HepG2 (cell line): ENCODE data around the gene ACADVL. TPM values are rescaled to one million over a fixed set of nuclear protein-coding genes. Genes with fewer than 3 reads are reported as not detected.
A peak's percentile ranks its signal among the peaks of the same experiment; 100 is the strongest.

ENCODE experiments used
- CTCF ChIP-seq: sonication (generic); formaldehyde crosslinking; IDR thresholded peaks from 2 replicates; pipeline ENCODE4 v1.5.0; 2020; ENCODE audit warnings: mild to moderate bottlenecking, missing genetic modification reagents, moderate library complexity
- FOSL1 ChIP-seq: sonication (generic); formaldehyde crosslinking; IDR thresholded peaks from 2 replicates; pipeline ENCODE4 v1.9.0; 2021; ENCODE audit warnings: missing genetic modification reagents, borderline replicate concordance
- HIC2 ChIP-seq: sonication (generic); formaldehyde crosslinking; IDR thresholded peaks from 2 replicates; pipeline ENCODE4 v1.9.0; 2022; ENCODE audit warnings: low read depth, missing genetic modification reagents
- KMT2B ChIP-seq: IDR thresholded peaks from 2 replicates; pipeline ENCODE4 v1.6.1; 2016; ENCODE audit warnings: missing genetic modification reagents, missing compliant biosample characterization
- NR2F6 ChIP-seq, 2 experiments: IDR thresholded peaks; 2 replicates each; pipeline ENCODE4 v1.6.1; 2016; ENCODE audit warnings: antibody characterized with exemption in 1 of 2, mild to moderate bottlenecking in 1 of 2
- PHF21A ChIP-seq: sonication (generic); formaldehyde crosslinking; IDR thresholded peaks from 2 replicates; pipeline ENCODE4 v1.5.0; 2020; ENCODE audit warnings: mild to moderate bottlenecking, missing genetic modification reagents
- POLR2A ChIP-seq, 2 experiments: IDR thresholded peaks; 2 replicates each; pipeline ENCODE4 v1.6.1; 2011; ENCODE audit warnings: low read depth in 2 of 2, low read length in 2 of 2, mild to moderate bottlenecking in 1 of 2, moderate library complexity in 1 of 2; ENCODE audit not compliant: insufficient read depth in 1 of 2
- PRMT3 ChIP-seq: sonication (generic); formaldehyde crosslinking; IDR thresholded peaks from 2 replicates; pipeline ENCODE4 v1.8.1; 2022; ENCODE audit warnings: low read depth, mild to moderate bottlenecking, moderate library complexity, missing genetic modification reagents, borderline replicate concordance
- SMC3 ChIP-seq: IDR thresholded peaks from 2 replicates; pipeline ENCODE4 v1.6.1; 2011; ENCODE audit warnings: low read length, improper control_type of control experiment
- SMYD3 ChIP-seq: sonication (generic); formaldehyde crosslinking; IDR thresholded peaks from 2 replicates; pipeline ENCODE4 v1.8.1; 2023; ENCODE audit warnings: mild to moderate bottlenecking, missing genetic modification reagents
- SPEN ChIP-seq: sonication (generic); formaldehyde crosslinking; IDR thresholded peaks from 2 replicates; pipeline ENCODE4 v1.5.1; 2020; ENCODE audit warnings: low read depth, mild to moderate bottlenecking, missing genetic modification reagents
- ZNF10 ChIP-seq: sonication (generic); formaldehyde crosslinking; IDR thresholded peaks from 2 replicates; pipeline ENCODE4 v1.4.0; 2020; ENCODE audit warnings: mild to moderate bottlenecking, low read depth, missing genetic modification reagents, borderline replicate concordance
- ZNF30 ChIP-seq: sonication (generic); formaldehyde crosslinking; IDR thresholded peaks from 2 replicates; pipeline ENCODE4 v1.5.0; 2020; ENCODE audit warnings: mild to moderate bottlenecking, missing genetic modification reagents
- ZNF317 ChIP-seq: sonication (generic); formaldehyde crosslinking; IDR thresholded peaks from 2 replicates; pipeline ENCODE4 v1.5.0; 2020; ENCODE audit warnings: mild to moderate bottlenecking, missing genetic modification reagents
- ZNF335 ChIP-seq: sonication (generic); formaldehyde crosslinking; IDR thresholded peaks from 2 replicates; pipeline ENCODE4 v1.4.0; 2020; ENCODE audit warnings: missing genetic modification reagents
- polyA plus RNA-seq, 8 experiments: library from polyadenylated mRNA; depleted of rRNA in 3 of 8; stranded (reverse) in 7 of 8; unstranded in 1 of 8; fragments of >200 nt; fragmentation: Illumina TruSeq in 4 of 8; extraction: Trizol in 4 of 8; gene quantifications; 2 replicates each; pipeline versions ENCODE4 v1.2.1 to v1.2.3, GENCODE V29; 2011 to 2016; ENCODE audit warnings: low read depth in 4 of 8, missing spikeins in 1 of 8, mixed read lengths in 1 of 8; ENCODE audit not compliant: insufficient read depth in 1 of 8
- total RNA-seq, 5 experiments: library from RNA; depleted of rRNA; stranded (reverse); fragments of >200 nt; fragmentation: Illumina TruSeq; extraction: Trizol; gene quantifications; 2 replicates each; pipeline ENCODE4 v1.2.3, GENCODE V29; 2016; ENCODE audit warnings: low read depth in 1 of 5
- TF ChIP-seq, protein P1 (sequence below): sonication (generic); formaldehyde crosslinking; IDR thresholded peaks from 2 replicates; pipeline ENCODE4 v1.5.0; 2020; ENCODE audit warnings: mild to moderate bottlenecking, missing genetic modification reagents
- TF ChIP-seq, protein P2 (sequence below): sonication (generic); formaldehyde crosslinking; IDR thresholded peaks from 2 replicates; pipeline ENCODE4 v1.4.0; 2020; ENCODE audit warnings: missing genetic modification reagents
- TF ChIP-seq, protein P3 (sequence below), 2 experiments: sonication (generic) in 1 of 2; formaldehyde crosslinking in 1 of 2; IDR thresholded peaks; 2 replicates each; pipeline versions ENCODE4 v1.4.0 to v1.6.1; 2018 to 2020; ENCODE audit warnings: missing genetic modification reagents in 2 of 2, borderline replicate concordance in 1 of 2, low read depth in 1 of 2, mild to moderate bottlenecking in 1 of 2, missing biosample characterization in 1 of 2

Gene ACADVL
- total and polyA plus RNA-seq, 2 of the 13 experiments (the other 11 are each of a cell fraction or from before 2014, with no cell fraction given), result 219 to 412 TPM

DNA sequence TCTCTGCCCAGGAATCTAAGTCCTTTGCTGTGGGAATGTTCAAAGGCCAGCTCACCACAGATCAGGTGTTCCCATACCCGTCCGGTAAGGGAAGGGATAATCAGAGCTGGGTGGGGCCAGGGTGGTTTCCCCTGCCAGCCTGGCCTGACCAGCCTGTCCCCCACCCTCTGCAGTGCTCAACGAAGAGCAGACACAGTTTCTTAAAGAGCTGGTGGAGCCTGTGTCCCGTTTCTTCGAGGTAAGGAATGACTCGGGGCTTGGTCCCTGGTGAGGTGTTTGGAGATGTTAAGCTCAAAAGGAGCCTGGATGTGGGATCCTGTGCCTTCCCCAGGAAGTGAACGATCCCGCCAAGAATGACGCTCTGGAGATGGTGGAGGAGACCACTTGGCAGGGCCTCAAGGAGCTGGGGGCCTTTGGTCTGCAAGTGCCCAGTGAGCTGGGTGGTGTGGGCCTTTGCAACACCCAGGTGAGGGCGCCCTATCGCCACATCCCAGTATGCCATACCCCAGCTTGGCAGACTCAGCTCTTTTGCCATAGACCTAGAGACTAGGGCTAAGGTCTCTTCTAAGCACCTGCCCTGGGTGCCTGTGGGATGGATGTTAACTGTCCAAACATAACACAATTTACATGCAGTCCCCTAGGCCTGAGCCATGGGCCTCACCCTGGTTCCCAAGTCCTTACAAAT lies 997 bp downstream of the ACADVL start (continued):
- TF ChIP-seq, protein P1, sequence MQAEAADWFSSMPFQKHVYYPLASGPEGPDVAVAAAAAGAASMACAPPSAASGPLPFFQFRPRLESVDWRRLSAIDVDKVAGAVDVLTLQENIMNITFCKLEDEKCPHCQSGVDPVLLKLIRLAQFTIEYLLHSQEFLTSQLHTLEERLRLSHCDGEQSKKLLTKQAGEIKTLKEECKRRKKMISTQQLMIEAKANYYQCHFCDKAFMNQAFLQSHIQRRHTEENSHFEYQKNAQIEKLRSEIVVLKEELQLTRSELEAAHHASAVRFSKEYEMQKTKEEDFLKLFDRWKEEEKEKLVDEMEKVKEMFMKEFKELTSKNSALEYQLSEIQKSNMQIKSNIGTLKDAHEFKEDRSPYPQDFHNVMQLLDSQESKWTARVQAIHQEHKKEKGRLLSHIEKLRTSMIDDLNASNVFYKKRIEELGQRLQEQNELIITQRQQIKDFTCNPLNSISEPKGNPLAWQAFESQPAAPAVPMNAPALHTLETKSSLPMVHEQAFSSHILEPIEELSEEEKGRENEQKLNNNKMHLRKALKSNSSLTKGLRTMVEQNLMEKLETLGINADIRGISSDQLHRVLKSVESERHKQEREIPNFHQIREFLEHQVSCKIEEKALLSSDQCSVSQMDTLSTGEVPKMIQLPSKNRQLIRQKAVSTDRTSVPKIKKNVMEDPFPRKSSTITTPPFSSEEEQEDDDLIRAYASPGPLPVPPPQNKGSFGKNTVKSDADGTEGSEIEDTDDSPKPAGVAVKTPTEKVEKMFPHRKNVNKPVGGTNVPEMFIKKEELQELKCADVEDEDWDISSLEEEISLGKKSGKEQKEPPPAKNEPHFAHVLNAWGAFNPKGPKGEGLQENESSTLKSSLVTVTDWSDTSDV (CRISPR knock-in tag), result 0 out of 2 replicates have a peak, but pooled peaks have one; percentile 21
- TF ChIP-seq FOSL1, result no peak
- TF ChIP-seq ZNF317, result 0 out of 2 replicates have a peak, but pooled peaks have one; percentile 16
- no peak for TF ChIP-seq ZNF335 (CRISPR knock-in tag)
- TF ChIP-seq SMC3, result no peak
- peak; percentile 59; the same call in 1 of the 2 replicates for TF ChIP-seq PHF21A
- TF ChIP-seq ZNF10, result no peak
- TF ChIP-seq KMT2B, result 0 out of 2 replicates have a peak, but pooled peaks have one; percentile 20
- TF ChIP-seq, protein P2, sequence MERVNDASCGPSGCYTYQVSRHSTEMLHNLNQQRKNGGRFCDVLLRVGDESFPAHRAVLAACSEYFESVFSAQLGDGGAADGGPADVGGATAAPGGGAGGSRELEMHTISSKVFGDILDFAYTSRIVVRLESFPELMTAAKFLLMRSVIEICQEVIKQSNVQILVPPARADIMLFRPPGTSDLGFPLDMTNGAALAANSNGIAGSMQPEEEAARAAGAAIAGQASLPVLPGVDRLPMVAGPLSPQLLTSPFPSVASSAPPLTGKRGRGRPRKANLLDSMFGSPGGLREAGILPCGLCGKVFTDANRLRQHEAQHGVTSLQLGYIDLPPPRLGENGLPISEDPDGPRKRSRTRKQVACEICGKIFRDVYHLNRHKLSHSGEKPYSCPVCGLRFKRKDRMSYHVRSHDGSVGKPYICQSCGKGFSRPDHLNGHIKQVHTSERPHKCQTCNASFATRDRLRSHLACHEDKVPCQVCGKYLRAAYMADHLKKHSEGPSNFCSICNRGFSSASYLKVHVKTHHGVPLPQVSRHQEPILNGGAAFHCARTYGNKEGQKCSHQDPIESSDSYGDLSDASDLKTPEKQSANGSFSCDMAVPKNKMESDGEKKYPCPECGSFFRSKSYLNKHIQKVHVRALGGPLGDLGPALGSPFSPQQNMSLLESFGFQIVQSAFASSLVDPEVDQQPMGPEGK (CRISPR knock-in tag), result 0 out of 2 replicates have a peak, but pooled peaks have one; percentile 25
- peak; percentile 69 for TF ChIP-seq HIC2 (CRISPR knock-in tag)
- no peak for TF ChIP-seq PRMT3 (CRISPR knock-in tag)
- 0 out of 4 replicates have a peak, but pooled peaks of 1 of the 2 experiments have one; percentile 37 for TF ChIP-seq POLR2A (IDR thresholded peaks at IDR 0.05; ENCODE audit: insufficient read depth in 1 of 2, low read depth in 2 of 2, low read length in 2 of 2)
- TF ChIP-seq NR2F6 (IDR thresholded peaks at IDR 0.05), result no peak
- TF ChIP-seq NR2F6 (CRISPR knock-in tag; IDR thresholded peaks at IDR 0.05), result no peak
- TF ChIP-seq ZNF30 (CRISPR knock-in tag), result 0 out of 2 replicates have a peak, but pooled peaks have one; percentile 23
- peak; percentile 76 for TF ChIP-seq CTCF
- no peak for TF ChIP-seq SPEN (CRISPR knock-in tag)
- TF ChIP-seq, protein P3, sequence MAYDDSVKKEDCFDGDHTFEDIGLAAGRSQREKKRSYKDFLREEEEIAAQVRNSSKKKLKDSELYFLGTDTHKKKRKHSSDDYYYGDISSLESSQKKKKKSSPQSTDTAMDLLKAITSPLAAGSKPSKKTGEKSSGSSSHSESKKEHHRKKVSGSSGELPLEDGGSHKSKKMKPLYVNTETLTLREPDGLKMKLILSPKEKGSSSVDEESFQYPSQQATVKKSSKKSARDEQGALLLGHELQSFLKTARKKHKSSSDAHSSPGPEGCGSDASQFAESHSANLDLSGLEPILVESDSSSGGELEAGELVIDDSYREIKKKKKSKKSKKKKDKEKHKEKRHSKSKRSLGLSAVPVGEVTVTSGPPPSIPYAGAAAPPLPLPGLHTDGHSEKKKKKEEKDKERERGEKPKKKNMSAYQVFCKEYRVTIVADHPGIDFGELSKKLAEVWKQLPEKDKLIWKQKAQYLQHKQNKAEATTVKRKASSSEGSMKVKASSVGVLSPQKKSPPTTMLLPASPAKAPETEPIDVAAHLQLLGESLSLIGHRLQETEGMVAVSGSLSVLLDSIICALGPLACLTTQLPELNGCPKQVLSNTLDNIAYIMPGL (CRISPR knock-in tag; IDR thresholded peaks at IDR 0.05; ENCODE audit: borderline replicate concordance in 1 of 2, low read depth in 1 of 2), result peak in 1 of 2 experiments; percentile 50; a peak in 1 of 4 replicates
- 0 out of 2 replicates have a peak, but pooled peaks have one; percentile 48 for TF ChIP-seq SMYD3 (CRISPR knock-in tag)
